GM23338 (cell line): ENCODE data around the gene TMUB2. TPM values are rescaled to one million over a fixed set of nuclear protein-coding genes. Genes with fewer than 3 reads are reported as not detected.

Source experiments
- ATAC-seq: fragments of 200-7000 bp; cut with Tn5 transposase; 3 replicates; pipeline ENCODE4 v1.9.1; 2020
- DNase-seq: peaks from one replicate; pipeline ENCODE4 v3.0.0-alpha.2; 2015; ENCODE audit warnings: low spot score
- H2AFZ ChIP-seq: fragments of 200-600 bp; sonication (generic); 2 replicates; pipeline ENCODE4 v1.8.0; 2016; ENCODE audit warnings: antibody characterized with exemption, mild to moderate bottlenecking, moderate library complexity
- H3F3A ChIP-seq: fragments of 200-600 bp; sonication (generic); replicated peaks from 2 replicates; pipeline ENCODE4 v1.8.0; 2017; ENCODE audit warnings: antibody characterized with exemption, mixed run types, low read depth
- H3K27ac ChIP-seq: fragments of 200-600 bp; sonication (generic); 2 replicates; pipeline ENCODE4 v1.6.1; 2016; ENCODE audit warnings: low read depth
- H3K27me3 ChIP-seq: fragments of 200-600 bp; sonication (generic); 2 replicates; pipeline ENCODE4 v1.8.0; 2016; ENCODE audit warnings: mild to moderate bottlenecking, mixed run types, moderate library complexity; ENCODE audit not compliant: insufficient read depth
- H3K36me3 ChIP-seq: fragments of 200-600 bp; sonication (generic); 2 replicates; pipeline ENCODE4 v1.8.0; 2016; ENCODE audit warnings: mild to moderate bottlenecking; ENCODE audit not compliant: insufficient read depth
- H3K4me1 ChIP-seq: fragments of 200-600 bp; sonication (generic); 2 replicates; pipeline ENCODE4 v1.8.0; 2016; ENCODE audit warnings: mild to moderate bottlenecking, moderate library complexity; ENCODE audit not compliant: insufficient read depth
- H3K4me2 ChIP-seq: fragments of 200-600 bp; sonication (generic); 2 replicates; pipeline ENCODE4 v1.7.1; 2017; ENCODE audit warnings: mixed run types
- H3K4me3 ChIP-seq: fragments of 200-600 bp; sonication (generic); 2 replicates; pipeline ENCODE4 v1.6.1; 2016; ENCODE audit warnings: mixed run types
- H3K79me2 ChIP-seq: fragments of 200-600 bp; sonication (generic); replicated peaks from 2 replicates; pipeline ENCODE4 v1.8.0; 2017; ENCODE audit warnings: mild to moderate bottlenecking; ENCODE audit not compliant: insufficient read depth
- H3K9me2 ChIP-seq: fragments of 200-600 bp; sonication (generic); 2 replicates; pipeline ENCODE4 v1.8.0; 2017; ENCODE audit not compliant: insufficient read depth
- H4K20me1 ChIP-seq: fragments of 200-600 bp; sonication (generic); replicated peaks from 2 replicates; pipeline ENCODE4 v1.8.0; 2017; ENCODE audit warnings: mild to moderate bottlenecking; ENCODE audit not compliant: insufficient read depth
- H3K27ac Mint-ChIP-seq: 2 replicates; pipeline ENCODE4 v1.8.0; 2020; ENCODE audit warnings: inconsistent platforms, mild to moderate bottlenecking, moderate library complexity, mixed read lengths
- H3K27me3 Mint-ChIP-seq: 3 replicates; pipeline ENCODE4 v1.8.0; 2022; ENCODE audit warnings: low read depth, mild to moderate bottlenecking, moderate library complexity, mixed read lengths, inconsistent platforms; ENCODE audit not compliant: insufficient read depth, poor library complexity
- H3K36me3 Mint-ChIP-seq: 3 replicates; pipeline ENCODE4 v1.8.0; 2021; ENCODE audit warnings: low read depth, mild to moderate bottlenecking, inconsistent platforms, moderate library complexity, mixed read lengths
- H3K4me1 Mint-ChIP-seq: 3 replicates; pipeline ENCODE4 v1.8.0; 2020; ENCODE audit warnings: mild to moderate bottlenecking, inconsistent platforms, mixed read lengths
- H3K4me3 Mint-ChIP-seq: 3 replicates; pipeline ENCODE4 v1.8.0; 2021; ENCODE audit warnings: moderate library complexity, mild to moderate bottlenecking, inconsistent platforms, mixed read lengths
- H3K9me3 Mint-ChIP-seq: 3 replicates; pipeline ENCODE4 v1.8.0; 2020; ENCODE audit warnings: moderate library complexity, mild to moderate bottlenecking, inconsistent platforms, mixed read lengths
- REST ChIP-seq: IDR thresholded peaks from one replicate; pipeline ENCODE4 v1.6.1; 2018; ENCODE audit warnings: antibody characterized with exemption; ENCODE audit not compliant: unreplicated experiment
- polyA plus RNA-seq: library from polyadenylated mRNA; unstranded; fragments of >200 nt; fragmentation: Nextera tagmentation; extraction: Ambion mirVana; gene quantifications from 2 replicates; pipeline ENCODE4 v1.2.1, GENCODE V29; 2016
- total RNA-seq: library from RNA; depleted of rRNA; stranded (reverse); fragments of >200 nt; shearing (Covaris generic); gene quantifications from 2 replicates; pipeline ENCODE4 v1.2.3, GENCODE V29; 2014
- TF ChIP-seq, protein P1 (sequence below): fragments of 250-450 bp; sonication (Bioruptor Pico); IDR thresholded peaks from 2 replicates; pipeline ENCODE4 v1.5.0; 2020; ENCODE audit warnings: mild to moderate bottlenecking, moderate library complexity

The TMUB2 gene
- total and polyA plus RNA-seq, 2 experiments from 2014 or later: 16.5 to 20.8 TPM

GRCh38 chr17:44149750-44150329 is 36.9 kb upstream of the TMUB2 start:
- Histone ChIP-seq H2AFZ (no peak overlapping the region), H3K79me2 (peaks cover 43% of the 10 kb centered on the region), H3K27ac (no peak overlapping the region), H3K4me2 (no peak overlapping the region), H3F3A (0 out of 2 replicates have a peak, but pooled peaks cover 3% of the 10 kb centered on the region), H3K27me3 (no peaks in the 10 kb centered on the region), H3K4me1 (no peaks in the 10 kb centered on the region), H3K36me3 (peaks cover 27% of the 10 kb centered on the region; the same call in 1 of the 2 replicates), H3K4me3 (no peak overlapping the region), H4K20me1 (peaks cover 14% of the 10 kb centered on the region), H3K9me2 (no peaks in the 10 kb centered on the region)
- no peaks in the 10 kb centered on the region for H3K9me3 Mint-ChIP-seq
- no peak overlapping the region for H3K27ac Mint-ChIP-seq
- no peak overlapping the region; the same call in 2 of the 3 replicates for H3K4me3 Mint-ChIP-seq
- DNase-seq: no peak
- ATAC-seq: no peak
- H3K27me3 Mint-ChIP-seq: peaks cover 4% of the 10 kb centered on the region
- no peak for TF ChIP-seq REST
- TF ChIP-seq, protein P1, sequence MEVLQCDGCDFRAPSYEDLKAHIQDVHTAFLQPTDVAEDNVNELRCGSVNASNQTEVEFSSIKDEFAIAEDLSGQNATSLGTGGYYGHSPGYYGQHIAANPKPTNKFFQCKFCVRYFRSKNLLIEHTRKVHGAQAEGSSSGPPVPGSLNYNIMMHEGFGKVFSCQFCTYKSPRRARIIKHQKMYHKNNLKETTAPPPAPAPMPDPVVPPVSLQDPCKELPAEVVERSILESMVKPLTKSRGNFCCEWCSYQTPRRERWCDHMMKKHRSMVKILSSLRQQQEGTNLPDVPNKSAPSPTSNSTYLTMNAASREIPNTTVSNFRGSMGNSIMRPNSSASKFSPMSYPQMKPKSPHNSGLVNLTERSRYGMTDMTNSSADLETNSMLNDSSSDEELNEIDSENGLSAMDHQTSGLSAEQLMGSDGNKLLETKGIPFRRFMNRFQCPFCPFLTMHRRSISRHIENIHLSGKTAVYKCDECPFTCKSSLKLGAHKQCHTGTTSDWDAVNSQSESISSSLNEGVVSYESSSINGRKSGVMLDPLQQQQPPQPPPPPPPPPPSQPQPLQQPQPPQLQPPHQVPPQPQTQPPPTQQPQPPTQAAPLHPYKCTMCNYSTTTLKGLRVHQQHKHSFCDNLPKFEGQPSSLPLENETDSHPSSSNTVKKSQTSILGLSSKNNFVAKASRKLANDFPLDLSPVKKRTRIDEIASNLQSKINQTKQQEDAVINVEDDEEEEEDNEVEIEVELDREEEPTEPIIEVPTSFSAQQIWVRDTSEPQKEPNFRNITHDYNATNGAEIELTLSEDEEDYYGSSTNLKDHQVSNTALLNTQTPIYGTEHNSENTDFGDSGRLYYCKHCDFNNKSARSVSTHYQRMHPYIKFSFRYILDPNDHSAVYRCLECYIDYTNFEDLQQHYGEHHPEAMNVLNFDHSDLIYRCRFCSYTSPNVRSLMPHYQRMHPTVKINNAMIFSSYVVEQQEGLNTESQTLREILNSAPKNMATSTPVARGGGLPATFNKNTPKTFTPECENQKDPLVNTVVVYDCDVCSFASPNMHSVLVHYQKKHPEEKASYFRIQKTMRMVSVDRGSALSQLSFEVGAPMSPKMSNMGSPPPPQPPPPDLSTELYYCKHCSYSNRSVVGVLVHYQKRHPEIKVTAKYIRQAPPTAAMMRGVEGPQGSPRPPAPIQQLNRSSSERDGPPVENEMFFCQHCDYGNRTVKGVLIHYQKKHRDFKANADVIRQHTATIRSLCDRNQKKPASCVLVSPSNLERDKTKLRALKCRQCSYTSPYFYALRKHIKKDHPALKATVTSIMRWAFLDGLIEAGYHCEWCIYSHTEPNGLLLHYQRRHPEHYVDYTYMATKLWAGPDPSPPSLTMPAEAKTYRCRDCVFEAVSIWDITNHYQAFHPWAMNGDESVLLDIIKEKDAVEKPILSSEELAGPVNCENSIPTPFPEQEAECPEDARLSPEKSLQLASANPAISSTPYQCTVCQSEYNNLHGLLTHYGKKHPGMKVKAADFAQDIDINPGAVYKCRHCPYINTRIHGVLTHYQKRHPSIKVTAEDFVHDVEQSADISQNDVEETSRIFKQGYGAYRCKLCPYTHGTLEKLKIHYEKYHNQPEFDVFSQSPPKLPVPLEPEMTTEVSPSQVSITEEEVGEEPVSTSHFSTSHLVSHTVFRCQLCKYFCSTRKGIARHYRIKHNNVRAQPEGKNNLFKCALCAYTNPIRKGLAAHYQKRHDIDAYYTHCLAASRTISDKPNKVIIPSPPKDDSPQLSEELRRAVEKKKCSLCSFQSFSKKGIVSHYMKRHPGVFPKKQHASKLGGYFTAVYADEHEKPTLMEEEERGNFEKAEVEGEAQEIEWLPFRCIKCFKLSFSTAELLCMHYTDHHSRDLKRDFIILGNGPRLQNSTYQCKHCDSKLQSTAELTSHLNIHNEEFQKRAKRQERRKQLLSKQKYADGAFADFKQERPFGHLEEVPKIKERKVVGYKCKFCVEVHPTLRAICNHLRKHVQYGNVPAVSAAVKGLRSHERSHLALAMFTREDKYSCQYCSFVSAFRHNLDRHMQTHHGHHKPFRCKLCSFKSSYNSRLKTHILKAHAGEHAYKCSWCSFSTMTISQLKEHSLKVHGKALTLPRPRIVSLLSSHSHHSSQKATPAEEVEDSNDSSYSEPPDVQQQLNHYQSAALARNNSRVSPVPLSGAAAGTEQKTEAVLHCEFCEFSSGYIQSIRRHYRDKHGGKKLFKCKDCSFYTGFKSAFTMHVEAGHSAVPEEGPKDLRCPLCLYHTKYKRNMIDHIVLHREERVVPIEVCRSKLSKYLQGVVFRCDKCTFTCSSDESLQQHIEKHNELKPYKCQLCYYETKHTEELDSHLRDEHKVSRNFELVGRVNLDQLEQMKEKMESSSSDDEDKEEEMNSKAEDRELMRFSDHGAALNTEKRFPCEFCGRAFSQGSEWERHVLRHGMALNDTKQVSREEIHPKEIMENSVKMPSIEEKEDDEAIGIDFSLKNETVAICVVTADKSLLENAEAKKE: no peak
- H3K36me3 Mint-ChIP-seq: peaks cover 75% of the 10 kb centered on the region
- no peaks in the 10 kb centered on the region; the same call in 2 of the 3 replicates for H3K4me1 Mint-ChIP-seq
